Fibroblast of villous mesenchyme (primary cell): ENCODE measurements around the gene KCNQ1. TPM values are rescaled to one million over a fixed set of nuclear protein-coding genes. Genes with fewer than 3 reads are reported as not detected.

Experiments
- DNase-seq: peaks from one replicate; pipeline ENCODE4 v3.0.0-alpha.2; 2010; ENCODE audit warnings: low read depth
- H3K4me3 ChIP-seq: 2 replicates; pipeline ENCODE4 v1.5.1; 2011; ENCODE audit warnings: low read depth, mild to moderate bottlenecking, low read length
- CTCF ChIP-seq: IDR thresholded peaks from 2 replicates; pipeline ENCODE4 v1.5.1; 2012; ENCODE audit warnings: low read depth, mild to moderate bottlenecking, low read length; ENCODE audit not compliant: insufficient read depth
- total RNA-seq: library from RNA; depleted of rRNA; stranded (reverse); fragments of >200 nt; gene quantifications from 2 replicates; pipeline ENCODE4 v1.2.3, GENCODE V29; 2012

Gene KCNQ1
- total RNA-seq, 1 donor = not detected

- peak; percentile 52 for TF ChIP-seq CTCF
- no peak overlapping the region for H3K4me3 ChIP-seq
- peak; percentile 74 for DNase-seq
Measured at GRCh38 chr11:2837096-2837601, 392.3 kb downstream of the KCNQ1 start.

- H3K4me3 ChIP-seq = no peak overlapping the region
- TF ChIP-seq CTCF = no peak
- no peak for DNase-seq
Measured at GRCh38 chr11:2837651-2838050, 392.8 kb downstream of the KCNQ1 start.

- no peak for DNase-seq
- no peak overlapping the region for H3K4me3 ChIP-seq
- no peak for TF ChIP-seq CTCF
Measured at GRCh38 chr11:2838091-2838490, 393.3 kb downstream of the KCNQ1 start.

- TF ChIP-seq CTCF = no peak
- DNase-seq = no peak
- H3K4me3 ChIP-seq = no peak overlapping the region
Measured at GRCh38 chr11:2838676-2839294, 394.0 kb downstream of the KCNQ1 start.

GRCh38 chr11:2839395-2839943, 394.7 kb downstream of the KCNQ1 start:
- TF ChIP-seq CTCF = no peak
- DNase-seq = no peak
- H3K4me3 ChIP-seq = no peak overlapping the region

GRCh38 chr11:2841411-2842190, 396.8 kb downstream of the KCNQ1 start:
- no peak overlapping the region for H3K4me3 ChIP-seq
- no peak for DNase-seq
- no peak for TF ChIP-seq CTCF
